ENCODE results near the gene ATN1. TPM values are rescaled to one million over a fixed set of nuclear protein-coding genes. Genes with fewer than 3 reads are reported as not detected.

ATN1 gene
- total RNA-seq, 2 donors from 2014 or later: 37.1 to 68.9 TPM

DNA sequence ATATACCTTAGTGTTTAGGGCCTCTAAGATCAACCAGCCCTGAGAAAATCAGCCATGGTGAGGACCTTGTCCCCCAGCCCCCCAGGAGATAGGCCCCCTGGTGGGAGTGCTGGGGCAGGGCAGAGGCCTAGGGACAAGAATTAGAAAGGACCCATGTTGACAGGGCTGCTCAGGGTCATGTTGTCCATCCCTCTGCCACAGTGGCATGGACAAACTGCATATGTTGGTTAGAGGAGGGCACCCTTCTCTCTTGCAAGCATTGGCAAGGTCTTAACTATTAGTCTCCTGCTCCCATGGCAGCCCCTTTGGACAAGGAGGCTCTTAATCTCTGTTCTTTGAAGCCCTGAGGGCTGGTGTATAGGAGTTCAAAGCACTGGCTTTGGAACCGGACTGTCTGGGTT is 22.6 kb downstream of the ATN1 start:
- H3K4me1 ChIP-seq: peaks cover 0 to 34% of the 10 kb centered on the region in 2 donors
- no peak for DNase-seq (ENCODE audit: low spot score)
- H3K27ac ChIP-seq: no peak overlapping the region
- H3K4me3 ChIP-seq: no peak overlapping the region
- H3K9me3 ChIP-seq: no peaks in the 10 kb centered on the region
- peaks cover 11% of the 10 kb centered on the region for H3K36me3 ChIP-seq
- H3K27me3 ChIP-seq: no peaks in the 10 kb centered on the region
- TF ChIP-seq, protein P1, sequence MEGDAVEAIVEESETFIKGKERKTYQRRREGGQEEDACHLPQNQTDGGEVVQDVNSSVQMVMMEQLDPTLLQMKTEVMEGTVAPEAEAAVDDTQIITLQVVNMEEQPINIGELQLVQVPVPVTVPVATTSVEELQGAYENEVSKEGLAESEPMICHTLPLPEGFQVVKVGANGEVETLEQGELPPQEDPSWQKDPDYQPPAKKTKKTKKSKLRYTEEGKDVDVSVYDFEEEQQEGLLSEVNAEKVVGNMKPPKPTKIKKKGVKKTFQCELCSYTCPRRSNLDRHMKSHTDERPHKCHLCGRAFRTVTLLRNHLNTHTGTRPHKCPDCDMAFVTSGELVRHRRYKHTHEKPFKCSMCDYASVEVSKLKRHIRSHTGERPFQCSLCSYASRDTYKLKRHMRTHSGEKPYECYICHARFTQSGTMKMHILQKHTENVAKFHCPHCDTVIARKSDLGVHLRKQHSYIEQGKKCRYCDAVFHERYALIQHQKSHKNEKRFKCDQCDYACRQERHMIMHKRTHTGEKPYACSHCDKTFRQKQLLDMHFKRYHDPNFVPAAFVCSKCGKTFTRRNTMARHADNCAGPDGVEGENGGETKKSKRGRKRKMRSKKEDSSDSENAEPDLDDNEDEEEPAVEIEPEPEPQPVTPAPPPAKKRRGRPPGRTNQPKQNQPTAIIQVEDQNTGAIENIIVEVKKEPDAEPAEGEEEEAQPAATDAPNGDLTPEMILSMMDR (IDR thresholded peaks at IDR 0.05): no peak

DNA sequence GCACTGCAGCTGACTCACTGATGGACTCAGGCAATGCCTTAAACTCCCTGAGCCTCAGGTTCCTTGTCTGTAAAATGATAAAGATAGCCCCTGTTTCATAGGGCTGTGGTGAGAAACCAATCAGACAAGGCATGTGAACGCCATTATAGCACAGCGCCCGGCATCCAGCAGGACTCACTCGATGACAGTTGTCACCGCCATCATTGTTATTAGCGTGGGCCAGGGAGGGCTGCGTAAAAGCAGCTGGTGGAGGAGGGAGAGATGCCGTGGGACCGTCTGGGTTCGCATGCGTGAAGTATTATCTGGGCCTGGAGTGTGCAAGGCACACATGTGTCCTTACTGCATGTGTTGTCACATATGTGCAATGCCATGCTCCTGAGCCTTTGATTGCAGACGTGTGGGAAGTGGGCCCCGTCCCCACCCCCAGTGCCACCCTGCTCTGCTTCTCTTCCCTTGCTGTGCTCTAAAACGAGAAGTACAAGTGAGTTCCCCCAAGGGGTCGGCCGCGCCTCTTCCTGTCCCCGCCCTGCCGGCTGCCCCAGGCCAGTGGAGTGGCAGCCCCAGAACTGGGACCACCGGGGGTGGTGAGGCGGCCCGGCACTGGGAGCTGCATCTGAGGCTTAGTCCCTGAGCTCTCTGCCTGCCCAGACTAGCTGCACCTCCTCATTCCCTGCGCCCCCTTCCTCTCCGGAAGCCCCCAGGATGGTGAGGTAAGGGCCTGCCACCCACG is 23.2 kb downstream of the ATN1 start, which contains the start of gene PTPN6:
Gene PTPN6 (plus strand): TSS at position 546 of the 730 bp plus-strand sequence. CDS start 157 bp downstream, at position 703.
- DNase-seq (ENCODE audit: low spot score): no peak
- Histone ChIP-seq H3K36me3 (peaks cover 6% of the 10 kb centered on the region), H3K9me3 (no peaks in the 10 kb centered on the region), H3K4me3 (peak within 1 kb of the TSS; percentile 20 to 43), H3K27me3 (no peaks in the 10 kb centered on the region), H3K27ac (peak within 1 kb of the TSS; percentile 42 to 45), H3K4me1 (peaks cover 0 to 28% of the 10 kb centered on the region in 2 donors)
- TF ChIP-seq, protein P1 (IDR thresholded peaks at IDR 0.05): no peak

DNA sequence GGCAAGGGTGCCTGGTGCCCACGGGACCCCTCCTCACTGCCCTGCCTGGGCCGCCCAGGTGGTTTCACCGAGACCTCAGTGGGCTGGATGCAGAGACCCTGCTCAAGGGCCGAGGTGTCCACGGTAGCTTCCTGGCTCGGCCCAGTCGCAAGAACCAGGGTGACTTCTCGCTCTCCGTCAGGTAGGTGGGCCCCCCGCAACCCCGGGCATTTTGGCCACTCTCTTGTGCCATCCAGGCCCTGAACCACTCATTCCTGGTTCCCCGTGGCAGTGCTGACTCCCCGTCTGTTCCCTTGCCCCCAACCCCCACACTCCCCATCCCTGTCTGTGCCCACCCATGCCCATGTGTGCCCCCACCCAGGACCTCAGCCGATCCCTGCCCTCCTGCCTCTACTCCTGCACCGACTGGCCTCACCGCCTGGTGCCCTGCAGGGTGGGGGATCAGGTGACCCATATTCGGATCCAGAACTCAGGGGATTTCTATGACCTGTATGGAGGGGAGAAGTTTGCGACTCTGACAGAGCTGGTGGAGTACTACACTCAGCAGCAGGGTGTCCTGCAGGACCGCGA is 23.9 kb downstream of the ATN1 start:
- no peaks in the 10 kb centered on the region for H3K9me3 ChIP-seq
- TF ChIP-seq, protein P1 (IDR thresholded peaks at IDR 0.05): no peak
- no peak for DNase-seq (ENCODE audit: low spot score)
- no peaks in the 10 kb centered on the region for H3K27me3 ChIP-seq
- peak overlapping the region; percentile 42 to 45 for H3K27ac ChIP-seq
- peaks cover 0 to 22% of the 10 kb centered on the region in 2 donors for H3K4me1 ChIP-seq
- H3K36me3 ChIP-seq: peaks cover 5% of the 10 kb centered on the region
- H3K4me3 ChIP-seq: peak overlapping the region; percentile 20 to 43

DNA sequence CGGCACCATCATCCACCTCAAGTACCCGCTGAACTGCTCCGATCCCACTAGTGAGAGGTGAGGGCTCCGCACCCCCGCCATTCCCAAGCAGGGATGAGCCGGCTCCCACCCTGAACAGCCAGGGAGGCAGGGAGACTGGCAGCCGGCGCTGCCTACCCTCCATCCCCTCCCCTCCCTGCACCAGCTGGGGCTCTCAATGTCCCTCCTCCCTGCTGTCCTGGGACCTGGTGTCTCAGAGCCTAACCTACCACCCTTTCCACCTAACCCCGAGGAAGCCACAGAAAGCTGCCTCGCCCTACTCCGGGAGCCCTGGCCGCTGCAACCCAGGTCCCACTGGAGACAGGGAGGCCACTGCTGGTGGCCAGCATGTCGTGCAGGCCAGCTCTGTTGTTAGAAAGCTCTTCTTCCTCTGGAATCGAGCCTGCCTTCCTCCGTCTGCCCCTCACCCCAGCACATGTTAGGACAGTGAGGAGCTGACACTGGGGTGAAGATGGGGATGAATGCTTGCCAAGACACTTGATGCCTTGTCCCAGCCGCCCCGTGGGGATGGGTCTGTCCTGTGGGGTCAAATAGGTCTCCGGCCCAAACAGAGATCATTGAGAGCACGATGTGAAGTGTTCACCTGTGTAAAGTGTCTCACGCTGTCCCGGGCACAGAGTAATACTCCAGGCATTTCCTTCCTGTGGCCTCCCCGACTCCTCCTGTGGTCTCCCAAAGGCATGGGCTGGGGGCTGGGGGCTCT is 24.5 kb downstream of the ATN1 start:
- Histone ChIP-seq H3K4me3 (peak overlapping the region; percentile 20 to 43), H3K27ac (peak overlapping the region in 1 of 2 donors; percentile 42), H3K4me1 (peaks cover 0 to 19% of the 10 kb centered on the region in 2 donors), H3K27me3 (no peaks in the 10 kb centered on the region), H3K36me3 (peaks cover 2% of the 10 kb centered on the region), H3K9me3 (no peaks in the 10 kb centered on the region)
- TF ChIP-seq, protein P1 (IDR thresholded peaks at IDR 0.05): no peak
- DNase-seq (ENCODE audit: low spot score): no peak

DNA sequence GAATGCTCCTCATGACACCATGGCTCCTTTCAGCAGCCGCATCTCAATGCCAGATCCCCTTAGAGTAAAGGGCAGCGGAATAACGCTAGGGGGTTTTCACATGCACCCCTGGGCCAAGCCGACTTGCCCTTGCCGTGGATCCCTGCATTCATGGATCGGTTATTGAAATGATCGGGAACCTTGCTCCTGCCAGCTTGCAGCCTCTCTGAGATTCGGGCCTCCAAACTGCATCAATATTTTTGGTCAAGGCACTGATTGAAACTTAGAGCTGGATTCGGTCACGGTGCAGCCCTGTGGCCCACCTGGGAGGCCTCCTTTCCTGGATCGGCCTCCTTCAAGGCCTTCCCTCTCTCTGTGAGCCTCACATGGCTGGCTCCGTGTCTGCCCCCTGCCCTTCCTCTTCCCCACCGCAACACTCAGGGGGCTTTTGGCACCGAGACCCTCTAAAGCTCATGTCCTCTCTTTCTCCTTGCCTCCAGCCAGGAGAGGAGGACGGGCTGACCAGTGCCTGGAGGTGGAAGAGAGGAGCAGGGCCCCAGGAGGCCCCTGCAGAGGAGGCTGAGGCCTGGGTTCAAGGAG is 25.2 kb downstream of the ATN1 start:
- TF ChIP-seq, protein P1 (IDR thresholded peaks at IDR 0.05): no peak
- peaks cover 0 to 20% of the 10 kb centered on the region in 2 donors for H3K4me1 ChIP-seq
- no peaks in the 10 kb centered on the region for H3K36me3 ChIP-seq
- H3K27me3 ChIP-seq: no peaks in the 10 kb centered on the region
- H3K9me3 ChIP-seq: no peaks in the 10 kb centered on the region
- no peak for DNase-seq (ENCODE audit: low spot score)
- H3K4me3 ChIP-seq: peak overlapping the region in 1 of 2 donors; percentile 43
- H3K27ac ChIP-seq: peak overlapping the region; percentile 31 to 37
